ENCODE measurements around the gene NPAS3.

DNA sequence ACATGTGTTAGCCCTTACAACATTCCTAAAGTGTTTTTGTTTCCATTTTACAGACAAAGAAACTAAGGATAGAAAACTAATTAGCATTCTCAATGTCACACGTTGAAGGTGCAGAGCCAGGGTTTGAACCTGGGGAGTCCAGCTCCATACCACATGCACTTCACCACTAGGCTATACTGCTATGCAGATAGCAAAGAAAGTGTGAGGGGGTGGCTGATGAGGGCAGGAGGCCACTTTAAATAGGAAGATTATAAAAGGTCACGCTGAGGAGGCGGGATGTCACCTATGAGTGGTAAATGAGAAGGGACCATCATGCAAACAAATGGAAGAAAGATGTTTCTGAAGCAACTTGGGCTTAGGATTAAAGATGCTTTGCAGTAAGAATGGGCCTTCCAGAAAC is 798.3 kb downstream of the NPAS3 start:
- TF ChIP-seq, protein P1, sequence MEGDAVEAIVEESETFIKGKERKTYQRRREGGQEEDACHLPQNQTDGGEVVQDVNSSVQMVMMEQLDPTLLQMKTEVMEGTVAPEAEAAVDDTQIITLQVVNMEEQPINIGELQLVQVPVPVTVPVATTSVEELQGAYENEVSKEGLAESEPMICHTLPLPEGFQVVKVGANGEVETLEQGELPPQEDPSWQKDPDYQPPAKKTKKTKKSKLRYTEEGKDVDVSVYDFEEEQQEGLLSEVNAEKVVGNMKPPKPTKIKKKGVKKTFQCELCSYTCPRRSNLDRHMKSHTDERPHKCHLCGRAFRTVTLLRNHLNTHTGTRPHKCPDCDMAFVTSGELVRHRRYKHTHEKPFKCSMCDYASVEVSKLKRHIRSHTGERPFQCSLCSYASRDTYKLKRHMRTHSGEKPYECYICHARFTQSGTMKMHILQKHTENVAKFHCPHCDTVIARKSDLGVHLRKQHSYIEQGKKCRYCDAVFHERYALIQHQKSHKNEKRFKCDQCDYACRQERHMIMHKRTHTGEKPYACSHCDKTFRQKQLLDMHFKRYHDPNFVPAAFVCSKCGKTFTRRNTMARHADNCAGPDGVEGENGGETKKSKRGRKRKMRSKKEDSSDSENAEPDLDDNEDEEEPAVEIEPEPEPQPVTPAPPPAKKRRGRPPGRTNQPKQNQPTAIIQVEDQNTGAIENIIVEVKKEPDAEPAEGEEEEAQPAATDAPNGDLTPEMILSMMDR (IDR thresholded peaks at IDR 0.05): no peak
- no peak for TF ChIP-seq POLR2A (IDR thresholded peaks at IDR 0.05)
